GM12892 (cell line): ENCODE measurements around the gene TET1.
"Not testable (repeated sequence)": the region's sequence is repeated elsewhere in the genome, so short reads cannot be mapped to it uniquely, and the experiment has no call there.

Experiments used
- DNase-seq: peaks from one replicate; pipeline ENCODE4 v3.0.0; 2011; ENCODE audit not compliant: insufficient read length
- FAIRE-seq: peaks from 2 replicates; lab custom pipeline; 2011; peaks lifted over from hg19 to GRCh38; lab: Jason Lieb, UNC
- POLR2A ChIP-seq: IDR thresholded peaks from 2 replicates; pipeline ENCODE4 v1.6.1; 2011; ENCODE audit warnings: low read depth, low read length, control low read depth
- POLR2AphosphoS5 ChIP-seq: IDR thresholded peaks from 2 replicates; pipeline ENCODE4 v1.6.1; 2011; ENCODE audit warnings: low read depth, low read length, control low read depth
- TAF1 ChIP-seq: IDR thresholded peaks from 2 replicates; pipeline ENCODE4 v1.6.1; 2011; ENCODE audit warnings: low read depth, mild to moderate bottlenecking, control low read depth, low read length, borderline replicate concordance

The TET1 gene

DNA sequence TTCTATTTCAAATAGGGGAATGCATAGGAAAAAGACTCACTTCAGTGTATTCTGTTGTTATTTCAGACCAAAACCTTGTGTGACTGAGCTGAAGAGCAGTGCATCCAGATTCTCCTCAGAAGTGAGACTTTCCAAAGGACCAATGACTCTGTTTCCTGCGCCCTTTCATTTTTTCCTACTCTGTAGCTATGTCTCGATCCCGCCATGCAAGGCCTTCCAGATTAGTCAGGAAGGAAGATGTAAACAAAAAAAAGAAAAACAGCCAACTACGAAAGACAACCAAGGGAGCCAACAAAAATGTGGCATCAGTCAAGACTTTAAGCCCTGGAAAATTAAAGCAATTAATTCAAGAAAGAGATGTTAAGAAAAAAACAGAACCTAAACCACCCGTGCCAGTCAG is 12.0 kb downstream of the TET1 start:
- no peak for DNase-seq
- FAIRE-seq: no peak
- TF ChIP-seq POLR2A (no peak), POLR2AphosphoS5 (no peak), TAF1 (no peak)

GRCh38 chr10:68574051-68574450 is 13.9 kb downstream of the TET1 start:
- DNase-seq (no peak), FAIRE-seq (no peak)
- TF ChIP-seq TAF1 (no peak), POLR2AphosphoS5 (no peak), POLR2A (no peak)

GRCh38 chr10:68576118-68576517 is 16.0 kb downstream of the TET1 start:
- DNase-seq (no peak), FAIRE-seq (no peak)
- no peak for TF ChIP-seq TAF1
- no peak for TF ChIP-seq POLR2AphosphoS5
- no peak for TF ChIP-seq POLR2A

- TF ChIP-seq POLR2A (no peak), POLR2AphosphoS5 (no peak), TAF1 (no peak)
- DNase-seq (no peak), FAIRE-seq (no peak)
Observed at GRCh38 chr10:68578974-68579373, 18.8 kb downstream of the TET1 start.

DNA sequence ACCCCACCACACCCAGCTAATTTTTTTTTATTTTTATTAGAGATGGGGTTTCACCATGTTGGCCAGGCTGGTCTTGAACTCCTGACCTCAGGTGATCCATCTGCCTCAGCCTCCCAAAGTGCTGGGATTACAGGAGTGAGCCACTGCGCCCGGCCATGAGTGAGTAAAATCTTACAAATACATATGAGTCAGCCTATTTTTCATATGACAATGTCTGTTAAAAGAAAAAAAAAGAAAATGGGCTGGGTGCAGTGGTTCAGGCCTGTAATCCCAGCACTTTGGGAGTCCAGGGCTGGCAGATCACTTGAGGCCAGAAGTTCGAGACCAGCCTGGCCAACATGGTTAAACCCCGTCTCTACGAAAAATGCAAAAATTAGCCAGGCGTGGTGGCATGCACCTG is 24.1 kb downstream of the TET1 start:
- DNase-seq, FAIRE-seq: not testable (repeated sequence)

DNA sequence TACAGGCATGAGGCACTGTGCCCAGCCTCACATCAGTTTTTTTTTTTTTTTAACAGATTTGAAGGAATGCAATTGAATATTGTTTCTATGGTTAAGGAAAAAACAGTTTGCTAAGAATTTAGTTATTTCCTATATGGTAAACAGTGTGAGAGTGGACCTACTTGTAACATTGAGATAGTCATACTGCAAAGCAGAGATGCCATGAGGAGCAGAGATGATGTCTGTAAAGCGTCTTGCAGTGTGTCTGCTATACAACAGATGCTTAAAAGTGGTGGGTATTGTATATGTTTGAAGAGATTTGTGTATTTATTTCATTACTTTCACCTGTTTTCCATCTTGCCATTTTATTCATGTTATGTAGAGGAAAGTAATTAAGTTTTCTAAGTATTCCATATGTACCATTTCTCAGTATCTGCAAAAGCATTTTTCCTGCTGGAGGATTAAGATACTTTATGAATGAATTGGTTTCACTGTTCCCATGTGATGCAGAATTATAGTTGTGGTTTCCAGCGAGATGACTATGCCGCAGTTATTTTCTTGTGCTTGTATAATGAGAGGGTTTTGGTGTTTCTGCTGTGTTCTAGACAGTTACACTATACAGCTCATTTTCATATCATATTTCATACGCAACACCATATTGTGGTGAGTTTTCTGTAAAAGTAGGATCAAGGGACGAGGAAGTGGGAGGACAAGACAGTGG is 26.6 kb downstream of the TET1 start:
- FAIRE-seq (no peak), DNase-seq (no peak)
- TF ChIP-seq TAF1: no peak
- no peak for TF ChIP-seq POLR2A
- TF ChIP-seq POLR2AphosphoS5: no peak

DNA sequence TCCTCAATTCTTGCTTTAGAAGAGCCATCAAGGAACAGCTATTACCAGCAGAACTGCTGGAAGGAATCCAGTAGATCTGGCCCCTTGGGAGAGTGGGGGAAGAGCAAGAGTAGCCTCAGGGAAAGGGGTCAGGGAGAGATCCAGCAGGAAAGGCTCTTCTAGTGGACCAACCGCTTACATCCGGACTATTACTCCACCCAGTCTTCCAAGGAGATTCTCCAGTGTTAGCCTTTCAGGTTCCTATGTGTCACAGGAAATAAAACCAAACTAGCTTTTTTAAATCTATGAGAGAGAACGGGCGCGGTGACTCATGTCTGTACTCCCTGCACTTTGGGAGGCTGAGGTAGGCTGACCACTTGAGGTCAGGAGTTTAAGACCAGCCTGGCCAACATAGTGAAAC is 34.3 kb downstream of the TET1 start:
- no peak for TF ChIP-seq POLR2AphosphoS5
- TF ChIP-seq TAF1: no peak
- no peak for TF ChIP-seq POLR2A
- DNase-seq (no peak), FAIRE-seq (no peak)

GRCh38 chr10:68595513-68595912 is 35.4 kb downstream of the TET1 start:
- no peak for FAIRE-seq
- DNase-seq: no peak
- no peak for TF ChIP-seq TAF1

DNA sequence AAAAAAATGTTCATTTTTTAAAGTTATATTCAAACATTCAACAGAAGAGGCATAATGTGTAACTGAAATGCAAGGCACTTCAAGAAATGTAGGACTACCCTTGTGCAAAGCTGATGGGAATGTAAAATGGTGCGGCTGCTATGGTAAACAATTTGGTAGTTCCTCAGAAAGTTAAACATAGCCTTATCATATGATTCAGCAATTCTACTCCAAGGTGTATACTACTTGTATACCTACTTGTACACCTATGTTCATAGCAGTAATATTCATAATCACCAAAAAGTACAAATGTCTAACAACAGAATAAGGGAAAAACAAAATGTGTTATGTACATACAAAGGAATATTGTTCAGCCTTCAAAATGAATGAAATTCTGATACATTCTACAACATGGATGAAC is 37.3 kb downstream of the TET1 start:
- FAIRE-seq (no peak), DNase-seq (no peak)
- TF ChIP-seq POLR2A: no peak
- no peak for TF ChIP-seq TAF1
- TF ChIP-seq POLR2AphosphoS5: no peak

GRCh38 chr10:68598978-68599770 is 39.0 kb downstream of the TET1 start:
- no peak for DNase-seq
- FAIRE-seq: peak; percentile 14
- no peak for TF ChIP-seq POLR2AphosphoS5
- no peak for TF ChIP-seq POLR2A
- no peak for TF ChIP-seq TAF1

- FAIRE-seq: no peak
- TF ChIP-seq TAF1 (no peak), POLR2AphosphoS5 (no peak), POLR2A (no peak)
Observed at GRCh38 chr10:68599771-68600040, 39.6 kb downstream of the TET1 start.

DNA sequence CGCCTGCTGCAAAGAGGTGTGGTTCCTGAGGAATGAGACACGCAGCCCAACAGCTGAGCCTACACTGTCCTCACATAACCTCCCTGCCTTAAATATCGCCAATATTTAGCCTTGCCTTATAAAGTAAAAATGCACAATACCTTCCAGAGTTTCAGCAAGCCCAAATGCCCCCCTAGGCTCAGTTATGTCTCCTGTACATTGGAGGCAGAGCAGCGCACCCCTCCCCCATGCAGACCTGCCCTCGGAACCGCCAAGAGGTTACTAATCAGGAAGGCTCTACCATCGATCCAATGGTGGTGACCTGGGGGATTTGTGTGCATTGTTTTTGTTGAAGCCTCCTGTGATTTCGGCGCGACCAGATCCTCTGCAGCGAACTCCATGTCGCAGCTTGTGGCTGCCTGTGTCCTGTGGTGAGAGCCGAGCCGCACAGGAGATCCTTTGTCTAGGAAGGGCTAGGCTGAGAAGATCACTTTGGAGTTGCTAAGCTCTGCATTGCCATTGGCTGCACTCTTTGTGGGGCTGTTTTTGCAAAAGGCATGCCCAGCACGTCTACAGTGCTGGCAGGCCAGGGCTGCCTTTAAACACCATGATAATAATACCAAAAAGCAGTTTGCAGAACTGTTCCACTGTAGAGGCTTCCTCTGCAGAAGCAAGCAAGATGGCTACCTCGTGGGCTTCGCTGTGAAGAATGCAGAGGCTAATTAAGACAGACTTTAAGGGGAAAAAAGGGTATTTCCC is 40.1 kb downstream of the TET1 start:
- TF ChIP-seq POLR2AphosphoS5: peak; percentile 75
- peak; percentile 56; the same call in 1 of the 2 replicates for TF ChIP-seq TAF1
- TF ChIP-seq POLR2A: peak; percentile 74
- DNase-seq: peak; percentile 40
- peak; percentile 86 for FAIRE-seq

More at GRCh38 chr10:68599771-68600040, 39.6 kb downstream of the TET1 start:
- no peak for DNase-seq
